Right cardiac atrium (tissue), 5 donors: ENCODE results near the gene ACOXL. TPM values are rescaled to one million over a fixed set of nuclear protein-coding genes. Genes with fewer than 3 reads are reported as not detected.
A peak's percentile ranks its signal among the peaks of the same experiment; 100 is the strongest.

Source experiments
- ATAC-seq, 2 donors: fragments of 200-7000 bp; cut with Tn5 transposase; one replicate each; pipeline versions ENCODE4 v1.8.0 to v1.9.1; 2020; ENCODE audit warnings: moderate library complexity in 2 of 2, mild to moderate bottlenecking in 1 of 2
- DNase-seq, 3 donors: peaks; one replicate each; pipeline ENCODE4 v3.0.0-alpha.2; 2020
- H3K27ac ChIP-seq: one replicate; pipeline ENCODE4 v1.5.1; 2013; ENCODE audit warnings: mild to moderate bottlenecking, low read length, control low read depth, moderate library complexity
- H3K27me3 ChIP-seq: one replicate; pipeline ENCODE4 v1.6.1; 2013; ENCODE audit not compliant: control insufficient read depth, insufficient read depth
- H3K4me1 ChIP-seq: one replicate; pipeline ENCODE4 v1.6.1; 2013; ENCODE audit warnings: low read length; ENCODE audit not compliant: control insufficient read depth, insufficient read depth
- H3K4me3 ChIP-seq: one replicate; pipeline ENCODE4 v1.5.1; 2013; ENCODE audit warnings: low read length, control low read depth
- H3K9me3 ChIP-seq: one replicate; pipeline ENCODE4 v1.6.1; 2013; ENCODE audit warnings: low read length; ENCODE audit not compliant: control insufficient read depth
- WGBS: extraction: QIAGEN DNeasy Blood & Tissue Kit; methylation state at CpG from one replicate; pipeline ENCODE4 v1.1.7; 2013; 5-methylcytosine and 5-hydroxymethylcytosine counted together
- intact Hi-C, 4 donors: fragments of 100-400 bp; cut with DNase I; formaldehyde crosslinking; loops; one replicate each; pipeline versions ENCODE4 v1.11.0 to v1.14.0; 2022 to 2023
- polyA plus RNA-seq: library from polyadenylated mRNA; stranded (reverse); fragments of 200-250 nt; gene quantifications from one replicate; pipeline ENCODE4 v1.2.3, GENCODE V29; 2013
- total RNA-seq, 4 donors: library from RNA; stranded (reverse); fragmentation: NEBNext Ultra II Directional; extraction: Animal tissue kit (Norgen Biotek cat#: 25700); gene quantifications; one replicate each; pipeline ENCODE4 v1.2.1, GENCODE V29; 2021
- donor health status: healthy with polysubstance abuse.
- donor health status: DM: no; HTN: yes; CAD: no.
- donor health status: DM: no; HTN: no; CAD: no.
- donor health status: DM: no; HTN: yes; CAD: no; lungs with severe emphysema.
- donor health status: DM: yes; HTN: yes; CAD: no.

Gene ACOXL
- total and polyA plus RNA-seq, 5 donors, result 0.02 TPM; not detected in 4

GRCh38 chr2:111121828-111122630, 389.7 kb downstream of the ACOXL start:
- WGBS, result 1% methylated on average over 93 of the region's 93 CpGs
- intact Hi-C loops, result no loop called here
- Histone ChIP-seq H3K9me3 (no peaks in the 10 kb centered on the region), H3K27me3 (no peaks in the 10 kb centered on the region), H3K27ac (peak overlapping the region; percentile 13), H3K4me1 (no peaks in the 10 kb centered on the region), H3K4me3 (peak overlapping the region; percentile 72)
- peak; percentile 84 to 87 for ATAC-seq
- DNase-seq, result peak; percentile 89 to 96 (median 96)

GRCh38 chr2:111122631-111123421, 390.5 kb downstream of the ACOXL start:
- ATAC-seq (peak; percentile 69 to 79), DNase-seq (peak; percentile 88 to 95 (median 94))
- WGBS, result under 1% methylated on average over 92 of the region's 92 CpGs
- intact Hi-C loops, result no loop called here
- Histone ChIP-seq H3K27ac (peak overlapping the region; percentile 32), H3K27me3 (no peaks in the 10 kb centered on the region), H3K4me3 (peak overlapping the region; percentile 72), H3K9me3 (no peaks in the 10 kb centered on the region), H3K4me1 (no peaks in the 10 kb centered on the region)

GRCh38 chr2:111123751-111124150, 391.4 kb downstream of the ACOXL start:
- intact Hi-C loops, result no loop called here
- H3K27ac ChIP-seq, result no peak overlapping the region
- no peaks in the 10 kb centered on the region for H3K9me3 ChIP-seq
- 90% methylated on average over 7 of the region's 7 CpGs for WGBS
- ATAC-seq, result no peak
- H3K4me3 ChIP-seq, result no peak overlapping the region
- H3K27me3 ChIP-seq, result no peaks in the 10 kb centered on the region
- peak in 1 of 3 donors; percentile 46 for DNase-seq
- H3K4me1 ChIP-seq, result no peaks in the 10 kb centered on the region

GRCh38 chr2:111126581-111126980, 394.2 kb downstream of the ACOXL start:
- no peak for ATAC-seq
- WGBS, result 87% methylated on average over 1 of the region's 1 CpG
- intact Hi-C loops, result no loop called here

GRCh38 chr2:111127351-111127750, 395.0 kb downstream of the ACOXL start:
- H3K4me3 ChIP-seq, result no peak overlapping the region
- DNase-seq (no peak), ATAC-seq (no peak)
- no peaks in the 10 kb centered on the region for H3K9me3 ChIP-seq
- intact Hi-C loops, result no loop called here
- no peak overlapping the region for H3K27ac ChIP-seq
- WGBS, result 77% methylated on average over 4 of the region's 4 CpGs
- no peaks in the 10 kb centered on the region for H3K4me1 ChIP-seq
- H3K27me3 ChIP-seq, result no peaks in the 10 kb centered on the region

More at GRCh38 chr2:111126581-111126980, 394.2 kb downstream of the ACOXL start:
- no peaks in the 10 kb centered on the region for H3K9me3 ChIP-seq
- DNase-seq, result no peak
- H3K4me1 ChIP-seq, result no peaks in the 10 kb centered on the region
- no peaks in the 10 kb centered on the region for H3K27me3 ChIP-seq
- H3K27ac ChIP-seq, result no peak overlapping the region
- H3K4me3 ChIP-seq, result no peak overlapping the region

- Histone ChIP-seq H3K4me1 (no peaks in the 10 kb centered on the region), H3K4me3 (no peak overlapping the region), H3K27ac (no peak overlapping the region), H3K27me3 (no peaks in the 10 kb centered on the region), H3K9me3 (no peaks in the 10 kb centered on the region)
- intact Hi-C loops, result no loop called here
- DNase-seq, result no peak
- ATAC-seq, result no peak
- 82% methylated on average over 2 of the region's 2 CpGs for WGBS
These were observed 395.7 kb downstream of the ACOXL start for GRCh38 chr2:111128096-111128495.

GRCh38 chr2:111133603-111134002, 401.2 kb downstream of the ACOXL start:
- ATAC-seq, result no peak
- no peaks in the 10 kb centered on the region for H3K27me3 ChIP-seq

GRCh38 chr2:111134055-111134454, 401.7 kb downstream of the ACOXL start:
- Histone ChIP-seq H3K9me3 (no peaks in the 10 kb centered on the region), H3K27me3 (no peaks in the 10 kb centered on the region), H3K27ac (no peak overlapping the region), H3K4me3 (no peak overlapping the region), H3K4me1 (peaks cover 3% of the 10 kb centered on the region)
- DNase-seq, result no peak
- intact Hi-C loops, result no loop called here
- no peak for ATAC-seq
- 97% methylated on average over 2 of the region's 2 CpGs for WGBS

More at GRCh38 chr2:111133603-111134002, 401.2 kb downstream of the ACOXL start:
- peaks cover 3% of the 10 kb centered on the region for H3K4me1 ChIP-seq
- H3K4me3 ChIP-seq, result no peak overlapping the region
- intact Hi-C loops, result no loop called here
- WGBS, result 71% methylated on average over 2 of the region's 2 CpGs
- no peaks in the 10 kb centered on the region for H3K9me3 ChIP-seq
- no peak overlapping the region for H3K27ac ChIP-seq
- no peak for DNase-seq

- no peak overlapping the region for H3K4me3 ChIP-seq
- no peak overlapping the region for H3K27ac ChIP-seq
- H3K27me3 ChIP-seq, result no peaks in the 10 kb centered on the region
- intact Hi-C loops, result no loop called here
- DNase-seq (no peak), ATAC-seq (no peak)
- 90% methylated on average over 3 of the region's 3 CpGs for WGBS
- H3K4me1 ChIP-seq, result peaks cover 3% of the 10 kb centered on the region
- no peaks in the 10 kb centered on the region for H3K9me3 ChIP-seq
These were observed 403.0 kb downstream of the ACOXL start for GRCh38 chr2:111135237-111135909.

- Histone ChIP-seq H3K4me1 (peaks cover 3% of the 10 kb centered on the region), H3K27ac (no peak overlapping the region), H3K4me3 (no peak overlapping the region), H3K27me3 (no peaks in the 10 kb centered on the region), H3K9me3 (no peaks in the 10 kb centered on the region)
- DNase-seq, result peak; percentile 47 to 66 (median 58)
- intact Hi-C loops, result no loop called here
- ATAC-seq, result peak; percentile 62 to 76
- WGBS, result 55% methylated on average over 9 of the region's 9 CpGs
These were observed 403.5 kb downstream of the ACOXL start for GRCh38 chr2:111135910-111136297.

- 58% methylated on average over 5 of the region's 5 CpGs for WGBS
- Histone ChIP-seq H3K4me3 (no peak overlapping the region), H3K27me3 (no peaks in the 10 kb centered on the region), H3K9me3 (no peaks in the 10 kb centered on the region), H3K4me1 (peaks cover 3% of the 10 kb centered on the region), H3K27ac (no peak overlapping the region)
- ATAC-seq, result no peak
- intact Hi-C loops, result no loop called here
- DNase-seq, result no peak
These were observed 406.5 kb downstream of the ACOXL start for GRCh38 chr2:111138839-111139238.
